Activated CD8-positive, alpha-beta memory T cell treated with anti-CD3 and anti-CD28 coated beads for 4 hours (primary cell): ENCODE measurements around the gene CPLX4.
"Not testable (repeated sequence)": the region's sequence is repeated elsewhere in the genome, so short reads cannot be mapped to it uniquely, and the experiment has no call there.

Experiments
- DNase-seq, 2 donors: peaks; one replicate each; pipeline ENCODE4 v3.0.0-alpha.2; 2020; ENCODE audit warnings: low read depth in 2 of 2

The CPLX4 gene

DNA sequence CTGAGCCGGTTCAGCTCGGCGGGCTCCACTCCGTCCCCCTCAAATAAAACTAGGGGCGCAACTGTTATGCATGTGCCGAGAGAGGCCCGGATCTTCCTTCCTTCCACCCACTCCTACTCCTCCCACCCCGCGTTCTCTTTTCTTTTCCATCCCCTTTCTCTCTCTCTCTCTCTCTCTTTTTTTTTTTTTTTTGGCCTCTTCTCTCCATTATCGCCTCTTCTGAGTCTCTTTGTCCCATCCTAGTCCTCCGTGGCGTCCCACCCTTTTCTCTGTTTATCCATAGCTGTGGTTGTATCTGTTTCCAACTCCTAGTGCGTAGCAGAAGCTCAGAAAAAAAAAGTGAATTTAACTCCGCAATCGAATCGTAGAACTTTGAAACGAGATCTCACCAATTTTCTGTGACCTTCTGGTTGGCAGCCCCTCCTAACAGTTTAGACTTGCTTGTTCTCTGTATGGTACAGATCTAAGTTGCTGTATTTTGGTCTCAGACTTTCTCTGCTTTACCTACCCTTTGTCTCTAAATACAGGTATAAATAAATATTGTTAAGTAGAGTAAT, 48.8 kb downstream of the CPLX4 start:
- no peak for DNase-seq

GRCh38 chr18:59268721-59269562, 49.5 kb downstream of the CPLX4 start:
- no peak for DNase-seq

- no peak for DNase-seq
Measured at GRCh38 chr18:59268127-59268720, 50.2 kb downstream of the CPLX4 start.

GRCh38 chr18:59267503-59268126, 50.8 kb downstream of the CPLX4 start:
- no peak for DNase-seq

- no peak for DNase-seq
Measured at GRCh38 chr18:59266886-59267502, 51.5 kb downstream of the CPLX4 start.

DNA sequence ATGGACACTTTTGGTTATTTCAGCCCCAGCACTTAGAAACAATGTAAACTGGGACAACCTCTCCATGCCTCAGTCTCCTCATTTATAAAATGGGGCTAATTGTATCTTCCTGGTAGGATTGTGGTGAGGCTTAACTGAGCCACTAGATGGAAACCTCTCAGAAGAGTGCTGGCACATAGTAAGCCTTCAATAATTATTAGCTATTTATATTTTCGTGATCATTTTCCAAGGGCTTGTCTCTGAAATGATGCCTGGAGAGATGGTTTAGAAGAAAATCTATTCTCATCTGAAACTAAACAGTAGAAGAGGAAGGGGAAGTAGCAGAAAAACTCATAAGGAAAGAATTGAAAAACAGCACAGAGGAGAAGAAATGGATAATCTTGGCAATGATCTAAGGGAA, 52.0 kb downstream of the CPLX4 start:
- no peak for DNase-seq

DNA sequence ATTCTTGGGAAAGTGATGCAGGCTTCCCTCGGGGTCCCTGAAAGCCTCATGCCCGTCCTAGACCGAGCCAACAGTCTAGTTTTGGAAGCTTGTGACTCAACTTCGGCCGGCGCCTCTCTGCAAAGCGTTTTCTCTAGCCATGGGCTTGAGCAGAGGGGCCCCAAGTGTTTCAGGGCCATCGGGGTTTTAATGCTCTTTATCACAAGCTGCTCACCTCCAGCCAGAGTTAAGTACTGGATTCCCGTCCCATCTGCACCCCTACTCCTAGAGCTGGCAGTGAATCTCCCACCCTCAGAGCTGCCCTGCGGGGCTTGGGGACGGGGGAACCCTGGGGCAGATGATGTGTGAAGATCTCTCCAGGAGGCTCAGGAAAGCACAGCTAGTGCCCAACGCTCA, 52.5 kb downstream of the CPLX4 start:
- DNase-seq: no peak

GRCh38 chr18:59265246-59265973, 53.0 kb downstream of the CPLX4 start:
- DNase-seq: no peak

DNA sequence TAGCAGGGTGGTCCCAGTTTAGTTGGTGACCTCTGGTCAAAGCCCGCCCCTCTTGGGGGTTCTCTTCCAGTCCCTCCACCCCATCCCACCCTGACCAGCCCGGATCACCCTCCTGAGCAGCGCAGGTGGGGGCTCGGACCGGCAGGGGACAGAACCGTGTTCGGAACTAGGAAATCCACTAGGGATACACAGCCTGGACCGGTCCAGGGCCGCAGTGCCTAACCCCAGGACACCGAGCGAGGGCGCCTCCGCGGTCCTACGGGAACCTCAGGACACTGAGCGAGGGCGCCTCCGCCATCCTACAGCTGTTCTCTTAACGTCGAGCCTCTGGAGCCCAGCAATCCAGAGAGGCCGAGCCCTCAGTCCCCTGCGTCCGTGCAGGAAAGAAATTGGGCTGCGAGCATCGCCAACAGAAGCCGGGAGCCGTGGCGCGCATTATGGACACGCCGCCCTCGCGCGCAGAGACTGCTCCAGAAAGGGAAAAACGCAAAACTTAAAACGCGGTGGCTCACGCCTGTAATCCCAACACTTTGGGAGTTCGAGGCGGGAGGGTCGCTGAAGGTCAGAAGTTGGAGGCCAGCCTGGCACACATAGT, 53.7 kb downstream of the CPLX4 start:
- DNase-seq: no peak

- no peak for DNase-seq
Measured at GRCh38 chr18:59264121-59264571, 54.3 kb downstream of the CPLX4 start.

DNA sequence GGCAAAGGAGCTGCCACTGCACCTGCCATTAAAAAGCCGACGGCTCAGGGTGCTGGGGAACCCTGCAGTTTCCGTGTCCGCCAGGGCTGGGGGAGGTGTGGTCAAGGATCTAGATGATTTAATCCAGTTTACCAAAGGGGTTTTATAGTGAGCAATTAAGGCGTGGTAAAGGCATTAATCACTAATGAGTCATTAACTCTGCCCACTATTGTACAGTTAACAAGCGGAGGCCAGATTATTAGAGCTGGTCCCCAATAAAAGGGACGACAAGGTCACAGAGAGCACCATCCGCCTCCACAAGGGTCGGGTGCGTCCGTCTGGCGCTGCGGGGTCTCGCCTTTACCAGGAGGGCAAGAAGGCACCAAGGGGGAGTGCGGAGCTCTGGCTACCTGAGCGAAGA, 54.8 kb downstream of the CPLX4 start:
- DNase-seq: no peak

DNA sequence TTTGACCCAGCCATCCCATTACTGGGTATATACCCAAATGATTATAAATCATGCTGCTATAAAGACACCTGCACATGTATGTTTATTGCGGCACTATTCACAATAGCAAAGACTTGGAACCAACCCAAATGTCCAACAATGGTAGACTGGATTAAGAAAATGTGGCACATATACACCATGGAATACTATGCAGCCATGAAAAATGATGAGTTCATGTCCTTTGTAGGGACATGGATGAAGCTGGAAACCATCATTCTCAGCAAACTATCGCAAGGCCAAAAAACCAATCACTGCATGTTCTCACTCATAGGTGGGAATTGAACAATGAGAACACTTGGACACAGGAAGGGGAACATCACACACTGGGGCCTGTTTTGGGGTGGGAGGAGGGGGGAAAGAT, 56.2 kb downstream of the CPLX4 start:
- DNase-seq: not testable (repeated sequence)

GRCh38 chr18:59261842-59262241, 56.6 kb downstream of the CPLX4 start:
- DNase-seq: not testable (repeated sequence)

DNA sequence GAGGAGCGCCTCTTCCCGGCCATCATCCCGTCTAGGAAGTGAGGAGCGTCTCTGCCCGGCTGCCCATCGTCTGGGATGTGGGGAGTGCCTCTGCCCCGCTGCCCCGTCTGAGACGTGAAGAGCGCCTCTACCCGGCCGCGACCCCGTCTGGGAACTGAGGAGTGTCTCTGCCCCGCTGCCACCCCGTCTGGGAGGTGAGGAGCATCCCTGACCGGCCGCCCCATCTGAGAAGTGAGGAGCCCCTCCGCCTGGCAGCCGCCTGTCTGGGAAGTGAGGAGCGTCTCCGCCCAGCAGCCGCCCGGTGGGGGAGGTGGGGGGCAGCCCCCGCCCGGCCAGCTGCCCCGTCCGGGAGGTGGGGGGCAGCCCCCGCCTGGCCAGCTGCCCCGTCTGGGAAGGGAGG, 63.0 kb downstream of the CPLX4 start:
- not testable (repeated sequence) for DNase-seq

DNA sequence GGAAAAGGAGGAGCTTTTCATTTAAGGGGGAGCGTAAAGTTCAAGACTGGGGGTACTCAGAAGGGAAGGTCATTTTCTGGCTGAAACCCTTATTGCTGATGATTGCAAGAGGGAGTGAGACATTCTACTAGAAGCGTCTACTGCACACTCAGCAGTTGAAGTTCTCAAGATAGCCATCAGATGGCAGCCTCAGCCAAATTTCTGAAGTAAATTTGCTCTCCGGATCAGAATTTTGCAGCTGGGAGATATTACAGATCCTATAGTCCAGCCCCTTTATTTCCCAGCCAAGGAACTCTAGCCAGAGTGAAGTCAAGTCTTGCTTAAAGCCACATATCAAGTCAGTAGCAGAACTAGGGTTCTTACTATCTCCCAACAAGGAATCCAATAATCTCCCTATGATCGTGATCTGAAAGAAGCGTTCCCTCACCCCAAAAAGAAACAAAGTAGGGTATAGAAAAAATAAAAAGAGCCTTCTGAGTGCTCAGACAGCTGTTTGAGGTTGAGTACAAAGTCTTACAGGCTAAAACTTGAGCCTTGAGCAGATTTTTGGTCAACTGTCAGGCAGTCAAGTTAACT, 69.2 kb downstream of the CPLX4 start:
- DNase-seq: no peak

- no peak for DNase-seq
Measured at GRCh38 chr18:59246796-59247195, 71.7 kb downstream of the CPLX4 start.
